Transverse colon (tissue), 4 donors: ENCODE data around the gene GLOD5.

Source experiments
- CTCF ChIP-seq, 5 experiments: fragments of 200-600 bp in 3 of 5; fragments of 450-650 bp in 2 of 5; sonication (generic) in 3 of 5; IDR thresholded peaks; 1 replicate in 2 of 5; 2 replicates in 3 of 5; pipeline ENCODE4 v1.5.1; 2016 to 2017; ENCODE audit warnings: antibody characterized with exemption in 5 of 5, inconsistent platforms in 3 of 5, mild to moderate bottlenecking in 2 of 5, moderate library complexity in 1 of 5
- EP300 ChIP-seq: sonication (generic); formaldehyde crosslinking; IDR thresholded peaks from one replicate; pipeline ENCODE4 v1.6.1; 2017; ENCODE audit warnings: antibody characterized with exemption, low read depth
- POLR2A ChIP-seq: fragments of 450-650 bp; IDR thresholded peaks from one replicate; pipeline ENCODE4 v1.6.1; 2016; ENCODE audit warnings: antibody characterized with exemption, mild to moderate bottlenecking, moderate library complexity
- POLR2AphosphoS5 ChIP-seq, 3 donors: sonication (generic); formaldehyde crosslinking; IDR thresholded peaks; one replicate each; pipeline ENCODE4 v1.6.1; 2016; ENCODE audit warnings: antibody characterized with exemption in 3 of 3

GRCh38 chrX:48802905-48803200, 41.3 kb downstream of the GLOD5 start:
- no peak for TF ChIP-seq CTCF (IDR thresholded peaks at IDR 0.05)
- no peak for TF ChIP-seq EP300
- no peak for TF ChIP-seq POLR2AphosphoS5 (IDR thresholded peaks at IDR 0.05)
- TF ChIP-seq POLR2A = no peak
